ENCODE data around the gene IP6K2.

DNA sequence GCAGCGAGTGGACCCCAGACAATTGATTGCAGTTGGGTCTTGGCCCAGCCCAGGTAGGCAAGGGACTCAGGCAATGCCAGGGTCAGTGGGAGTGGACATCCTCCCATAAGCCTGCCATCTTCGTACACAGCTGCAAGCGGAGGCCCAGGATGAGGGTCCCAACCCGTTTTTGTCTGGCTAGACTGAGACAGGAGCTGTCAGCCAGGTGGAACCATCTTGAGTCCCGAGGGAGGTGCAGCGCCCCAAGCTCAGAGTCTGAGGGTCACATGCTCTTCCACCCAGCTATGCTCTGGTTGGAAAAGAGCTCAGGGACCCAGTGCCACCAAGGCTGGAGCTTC, 22.6 kb upstream of the IP6K2 start:
- TF ChIP-seq, protein P1, sequence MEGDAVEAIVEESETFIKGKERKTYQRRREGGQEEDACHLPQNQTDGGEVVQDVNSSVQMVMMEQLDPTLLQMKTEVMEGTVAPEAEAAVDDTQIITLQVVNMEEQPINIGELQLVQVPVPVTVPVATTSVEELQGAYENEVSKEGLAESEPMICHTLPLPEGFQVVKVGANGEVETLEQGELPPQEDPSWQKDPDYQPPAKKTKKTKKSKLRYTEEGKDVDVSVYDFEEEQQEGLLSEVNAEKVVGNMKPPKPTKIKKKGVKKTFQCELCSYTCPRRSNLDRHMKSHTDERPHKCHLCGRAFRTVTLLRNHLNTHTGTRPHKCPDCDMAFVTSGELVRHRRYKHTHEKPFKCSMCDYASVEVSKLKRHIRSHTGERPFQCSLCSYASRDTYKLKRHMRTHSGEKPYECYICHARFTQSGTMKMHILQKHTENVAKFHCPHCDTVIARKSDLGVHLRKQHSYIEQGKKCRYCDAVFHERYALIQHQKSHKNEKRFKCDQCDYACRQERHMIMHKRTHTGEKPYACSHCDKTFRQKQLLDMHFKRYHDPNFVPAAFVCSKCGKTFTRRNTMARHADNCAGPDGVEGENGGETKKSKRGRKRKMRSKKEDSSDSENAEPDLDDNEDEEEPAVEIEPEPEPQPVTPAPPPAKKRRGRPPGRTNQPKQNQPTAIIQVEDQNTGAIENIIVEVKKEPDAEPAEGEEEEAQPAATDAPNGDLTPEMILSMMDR (IDR thresholded peaks at IDR 0.05): no peak
- TF ChIP-seq POLR2A (IDR thresholded peaks at IDR 0.05) (no peak), POLR2AphosphoS5 (IDR thresholded peaks at IDR 0.05) (no peak)
